GM23248 (cell line): ENCODE results near the gene LGSN. TPM values are rescaled to one million over a fixed set of nuclear protein-coding genes. Genes with fewer than 3 reads are reported as not detected.
"Not testable (repeated sequence)": the region's sequence is repeated elsewhere in the genome, so short reads cannot be mapped to it uniquely, and the experiment has no call there.

ENCODE experiments used
- DNase-seq: peaks from one replicate; pipeline ENCODE4 v3.0.0-alpha.2; 2015
- H2AFZ ChIP-seq: fragments of 200-600 bp; sonication (generic); 2 replicates; pipeline ENCODE4 v1.6.1; 2016; ENCODE audit warnings: antibody characterized with exemption
- H3F3A ChIP-seq: fragments of 200-600 bp; sonication (generic); 2 replicates; pipeline ENCODE4 v1.6.1; 2016; ENCODE audit warnings: mild to moderate bottlenecking, antibody characterized with exemption, mixed run types; ENCODE audit not compliant: insufficient read depth
- H3K27ac ChIP-seq: fragments of 200-600 bp; sonication (generic); 2 replicates; pipeline ENCODE4 v1.5.1; 2016; ENCODE audit warnings: mild to moderate bottlenecking
- H3K27me3 ChIP-seq: fragments of 200-600 bp; sonication (generic); replicated peaks from 2 replicates; pipeline ENCODE4 v1.6.1; 2016; ENCODE audit warnings: mild to moderate bottlenecking; ENCODE audit not compliant: insufficient read depth
- H3K36me3 ChIP-seq: fragments of 200-600 bp; sonication (generic); 2 replicates; pipeline ENCODE4 v1.6.1; 2016; ENCODE audit warnings: low read depth, mild to moderate bottlenecking
- H3K4me1 ChIP-seq: fragments of 200-600 bp; sonication (generic); 2 replicates; pipeline ENCODE4 v1.6.1; 2016; ENCODE audit warnings: mild to moderate bottlenecking; ENCODE audit not compliant: insufficient read depth
- H3K4me2 ChIP-seq: fragments of 200-600 bp; sonication (generic); one replicate; pipeline ENCODE4 v1.6.1; 2016; ENCODE audit warnings: mild to moderate bottlenecking; ENCODE audit not compliant: unreplicated experiment
- H3K4me3 ChIP-seq: fragments of 200-600 bp; sonication (generic); 2 replicates; pipeline ENCODE4 v1.5.1; 2016; ENCODE audit warnings: mild to moderate bottlenecking
- H3K79me2 ChIP-seq: fragments of 200-600 bp; sonication (generic); 2 replicates; pipeline ENCODE4 v1.6.1; 2016; ENCODE audit warnings: mild to moderate bottlenecking; ENCODE audit not compliant: insufficient read depth
- H3K9ac ChIP-seq: fragments of 200-600 bp; sonication (generic); 2 replicates; pipeline ENCODE4 v1.6.1; 2016; ENCODE audit warnings: mild to moderate bottlenecking
- H3K9me2 ChIP-seq: fragments of 200-600 bp; sonication (generic); 2 replicates; pipeline ENCODE4 v1.6.1; 2016; ENCODE audit warnings: mixed run types, mild to moderate bottlenecking, moderate library complexity; ENCODE audit not compliant: insufficient read depth
- H3K9me3 ChIP-seq: fragments of 200-600 bp; sonication (generic); one replicate; pipeline ENCODE4 v1.6.1; 2017; ENCODE audit warnings: low read depth
- H4K20me1 ChIP-seq: fragments of 200-600 bp; sonication (generic); 2 replicates; pipeline ENCODE4 v1.6.0; 2016; ENCODE audit not compliant: insufficient read depth
- EZH2 ChIP-seq: fragments of 200-600 bp; sonication (generic); IDR thresholded peaks from 2 replicates; pipeline ENCODE4 v1.6.1; 2018; ENCODE audit warnings: antibody characterized with exemption, mild to moderate bottlenecking; ENCODE audit not compliant: insufficient read depth, poor library complexity, severe bottlenecking
- EZH2phosphoT487 ChIP-seq: fragments of 200-600 bp; sonication (generic); IDR thresholded peaks from 2 replicates; pipeline ENCODE4 v1.6.1; 2018; ENCODE audit warnings: antibody characterized with exemption, moderate library complexity, mild to moderate bottlenecking, low read depth; ENCODE audit not compliant: insufficient read depth
- WGBS, 2 experiments: methylation state at CpG; one replicate each; pipeline ENCODE4 v1.1.6; 2015 to 2017; ENCODE audit warnings: low lambda C conversion rate in 2 of 2, low coverage in 1 of 2; ENCODE audit errors: missing lambda C conversion rate in 2 of 2; 5-methylcytosine and 5-hydroxymethylcytosine counted together
- in situ Hi-C: fragments of 300-500 bp; cut with MboI; formaldehyde crosslinking; loops from 2 replicates; pipeline ENCODE4 v1.15.0; 2020
- polyA plus RNA-seq: library from polyadenylated mRNA; unstranded; fragments of >200 nt; fragmentation: Nextera tagmentation; extraction: Ambion mirVana; gene quantifications from 2 replicates; pipeline ENCODE4 v1.2.1, GENCODE V29; 2016
- total RNA-seq: library from RNA; depleted of rRNA; stranded (reverse); fragments of >200 nt; shearing (Covaris generic); gene quantifications from 2 replicates; pipeline ENCODE4 v1.2.3, GENCODE V29; 2014; rRNA removed

The LGSN gene, protein sequence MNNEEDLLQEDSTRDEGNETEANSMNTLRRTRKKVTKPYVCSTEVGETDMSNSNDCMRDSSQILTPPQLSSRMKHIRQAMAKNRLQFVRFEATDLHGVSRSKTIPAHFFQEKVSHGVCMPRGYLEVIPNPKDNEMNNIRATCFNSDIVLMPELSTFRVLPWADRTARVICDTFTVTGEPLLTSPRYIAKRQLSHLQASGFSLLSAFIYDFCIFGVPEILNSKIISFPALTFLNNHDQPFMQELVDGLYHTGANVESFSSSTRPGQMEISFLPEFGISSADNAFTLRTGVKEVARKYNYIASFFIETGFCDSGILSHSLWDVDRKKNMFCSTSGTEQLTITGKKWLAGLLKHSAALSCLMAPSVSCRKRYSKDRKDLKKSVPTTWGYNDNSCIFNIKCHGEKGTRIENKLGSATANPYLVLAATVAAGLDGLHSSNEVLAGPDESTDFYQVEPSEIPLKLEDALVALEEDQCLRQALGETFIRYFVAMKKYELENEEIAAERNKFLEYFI
- total RNA-seq: not detected in 2 replicates
- not detected in 2 replicates for polyA plus RNA-seq

DNA sequence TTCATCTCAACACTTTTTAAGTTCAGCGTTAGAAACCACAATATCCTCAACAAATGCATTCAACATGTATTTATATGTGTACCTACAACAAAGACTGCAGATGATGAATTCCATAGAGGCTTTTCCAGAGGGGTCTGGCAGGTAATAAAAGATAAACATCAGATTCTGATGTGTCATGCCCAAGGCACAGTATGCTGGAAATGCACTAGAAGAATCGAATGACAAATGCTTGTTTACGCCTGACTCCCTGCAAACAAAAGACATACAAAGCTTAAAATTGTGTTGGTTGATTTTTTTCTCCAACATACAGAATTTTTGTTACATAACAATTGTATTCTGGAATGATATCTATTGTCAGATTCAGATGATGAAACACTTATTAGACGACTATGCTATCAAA is at the start of gene LGSN:
LGSN (minus strand) TSS at position 45 of the 400 bp plus-strand sequence; CDS start at position 5, 40 bp downstream.
- no peak for DNase-seq
- Histone ChIP-seq H3K9me3 (no peaks in the 10 kb centered on the region), H3K27me3 (peaks cover 31% of the 10 kb centered on the region), H3K4me3 (no peak within 1 kb of the TSS), H3K4me2 (no peak within 1 kb of the TSS), H3K79me2 (no peaks in the 10 kb centered on the region), H3K36me3 (no peaks in the 10 kb centered on the region), H3K27ac (no peak within 1 kb of the TSS), H2AFZ (no peak within 1 kb of the TSS), H3F3A (no peaks in the 10 kb centered on the region), H4K20me1 (no peaks in the 10 kb centered on the region), H3K9ac (no peak within 1 kb of the TSS), H3K9me2 (no peaks in the 10 kb centered on the region), H3K4me1 (no peaks in the 10 kb centered on the region)
- in situ Hi-C loops: loop anchor here (25.0 kb wide), 1 partner anchor 467 kb away; no protein-coding TSS in a partner anchor
- TF ChIP-seq EZH2phosphoT487 (no peak), EZH2 (no peak)
- 55 to 58% methylated on average over 4 of the region's 4 CpGs for WGBS, 2 experiments

DNA sequence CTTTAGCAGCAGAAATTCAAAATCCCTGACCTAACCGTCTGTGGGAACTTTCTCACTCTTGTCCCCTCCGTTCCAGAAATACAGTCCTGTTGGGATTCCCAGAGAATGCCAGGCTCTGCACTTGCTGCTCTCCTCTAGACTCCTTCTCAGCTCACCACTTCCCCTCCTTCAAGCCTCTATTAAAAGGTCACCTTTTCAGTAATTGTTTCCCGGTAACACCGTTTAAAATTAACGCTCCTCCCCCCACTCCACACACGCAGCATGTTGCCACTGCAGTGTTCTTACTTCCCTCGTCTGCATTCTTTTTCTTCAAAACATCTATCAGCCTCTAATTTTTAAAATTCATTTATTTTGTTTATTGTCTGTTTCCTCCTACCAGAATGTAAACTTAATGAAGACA is 48.6 kb upstream of the LGSN start:
- WGBS, 2 experiments: 43 to 44% methylated on average over 7 of the region's 7 CpGs
- Histone ChIP-seq H3K9me2 (no peaks in the 10 kb centered on the region), H3K4me2 (no peak overlapping the region), H3K79me2 (no peaks in the 10 kb centered on the region), H3K9ac (no peak overlapping the region), H3K36me3 (no peaks in the 10 kb centered on the region), H3K4me1 (no peaks in the 10 kb centered on the region), H3K9me3 (no peaks in the 10 kb centered on the region), H4K20me1 (no peaks in the 10 kb centered on the region), H2AFZ (no peak overlapping the region), H3F3A (no peaks in the 10 kb centered on the region), H3K4me3 (no peak overlapping the region), H3K27me3 (no peaks in the 10 kb centered on the region), H3K27ac (no peak overlapping the region)
- no peak for DNase-seq
- in situ Hi-C loops: no loop called here
- TF ChIP-seq EZH2phosphoT487: no peak
- TF ChIP-seq EZH2: no peak

DNA sequence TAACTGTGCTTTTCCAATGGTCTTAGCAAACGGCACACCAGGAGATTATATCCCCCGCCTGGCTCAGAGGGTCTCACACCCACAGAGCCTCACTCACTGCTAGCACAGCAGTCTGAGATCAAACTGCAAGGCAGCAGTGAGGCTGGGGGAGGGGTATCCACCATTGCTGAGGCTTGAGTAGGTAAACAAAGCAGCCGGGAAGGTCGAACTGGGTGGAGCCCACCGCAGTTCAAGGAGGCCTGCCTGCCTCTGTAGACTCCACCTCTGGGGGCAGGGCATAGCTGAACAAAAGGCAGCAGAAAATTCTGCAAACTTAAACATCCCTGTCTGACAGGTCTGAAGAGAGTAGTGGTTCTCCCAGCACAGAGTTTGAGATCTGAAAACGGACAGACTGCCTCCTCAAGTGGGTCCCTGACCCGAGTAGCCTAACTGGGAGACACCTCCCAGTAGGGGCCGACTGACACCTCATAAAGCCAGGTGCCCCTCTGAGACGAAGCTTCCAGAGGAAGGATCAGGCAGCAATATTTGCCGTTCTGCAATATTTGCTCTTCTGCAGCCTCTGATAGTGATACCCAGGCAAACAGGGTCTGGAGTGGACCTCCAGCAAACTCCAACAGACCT is 42.8 kb upstream of the LGSN start:
- H4K20me1 ChIP-seq, H3F3A ChIP-seq, H3K9me2 ChIP-seq, DNase-seq, H3K9ac ChIP-seq, H3K27me3 ChIP-seq, H3K27ac ChIP-seq, H3K79me2 ChIP-seq, H3K36me3 ChIP-seq, H3K4me3 ChIP-seq, H3K4me1 ChIP-seq, H3K4me2 ChIP-seq, H3K9me3 ChIP-seq, H2AFZ ChIP-seq, in situ Hi-C loops: not testable (repeated sequence)
- 49 to 50% methylated on average over 10 of the region's 10 CpGs for WGBS, 2 experiments

DNA sequence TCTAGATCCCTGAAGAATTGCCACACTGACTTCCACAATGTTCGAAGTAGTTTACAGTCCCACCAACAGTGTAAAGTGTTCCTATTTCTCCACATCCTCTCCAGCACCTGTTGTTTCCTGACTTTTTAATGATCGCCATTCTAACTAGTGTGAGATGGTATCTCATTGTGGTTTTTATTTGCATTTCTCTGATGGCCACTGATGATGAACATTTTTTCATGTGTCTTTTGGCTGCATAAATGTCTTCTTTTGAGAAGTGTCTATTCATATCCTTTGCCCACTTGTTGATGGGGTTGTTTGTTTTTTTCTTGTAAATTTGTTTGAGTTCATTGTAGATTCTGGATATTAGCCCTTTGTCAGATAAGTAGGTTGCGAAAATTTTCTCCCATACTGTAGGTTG is 37.6 kb upstream of the LGSN start:
- WGBS, 2 experiments: 70 to 76% methylated on average over 3 of the region's 3 CpGs
- H3K4me2 ChIP-seq, DNase-seq, H4K20me1 ChIP-seq, H3K36me3 ChIP-seq, H3K27ac ChIP-seq, H3F3A ChIP-seq, H3K4me1 ChIP-seq, H3K9ac ChIP-seq, H3K9me3 ChIP-seq, H3K9me2 ChIP-seq, H2AFZ ChIP-seq, in situ Hi-C loops, H3K79me2 ChIP-seq, H3K27me3 ChIP-seq, H3K4me3 ChIP-seq: not testable (repeated sequence)
